HG02981 (cell line): ENCODE measurements around the gene FAM120B.
"Not testable (repeated sequence)": the region's sequence is repeated elsewhere in the genome, so short reads cannot be mapped to it uniquely, and the experiment has no call there.

Source experiments
- ATAC-seq: cut with Tn5 transposase; IDR thresholded peaks from one replicate; pipeline ENCODE4 v1.9.1; 2021; ENCODE audit warnings: mild to moderate bottlenecking, moderate library complexity; ENCODE audit not compliant: unreplicated experiment

Gene FAM120B

DNA sequence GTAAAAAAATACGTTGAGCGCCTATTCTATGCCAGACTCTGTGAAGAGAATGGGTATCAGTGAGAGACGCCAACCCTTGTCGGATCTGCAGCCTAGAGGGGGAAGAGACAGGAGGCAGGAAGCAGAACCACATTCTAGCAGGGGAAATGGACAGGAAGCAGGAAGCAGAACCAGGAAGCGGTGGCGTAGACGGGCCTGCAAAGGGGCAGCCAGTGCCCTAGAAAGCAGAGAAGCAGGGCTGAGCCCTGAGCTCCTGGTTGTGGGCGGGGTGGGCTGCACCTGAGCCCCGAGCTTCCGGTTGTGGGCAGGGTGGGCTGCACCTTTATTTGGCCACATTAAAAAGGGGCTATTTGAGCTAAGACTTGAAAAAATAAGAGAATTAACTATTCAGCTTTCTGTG lies 71.9 kb downstream of the FAM120B start:
- no peak for ATAC-seq

DNA sequence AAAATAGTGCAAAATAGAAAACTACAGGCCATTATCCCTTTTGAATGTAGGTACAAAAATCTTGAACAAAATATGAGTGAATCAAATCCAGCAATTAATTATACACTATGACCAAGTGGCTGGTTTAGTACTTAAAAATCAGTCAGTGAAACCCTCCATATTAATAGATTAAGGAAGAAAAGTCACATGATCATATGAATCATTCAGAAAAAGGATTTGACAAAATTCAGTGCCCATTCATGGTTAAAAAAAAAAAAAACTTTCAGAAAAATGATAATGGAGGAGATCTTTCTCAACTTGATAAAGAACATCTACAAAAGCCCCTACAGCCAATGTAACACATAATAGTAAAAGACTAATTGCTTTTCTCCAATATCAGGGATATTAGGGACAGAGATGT lies 75.0 kb downstream of the FAM120B start:
- no peak for ATAC-seq

DNA sequence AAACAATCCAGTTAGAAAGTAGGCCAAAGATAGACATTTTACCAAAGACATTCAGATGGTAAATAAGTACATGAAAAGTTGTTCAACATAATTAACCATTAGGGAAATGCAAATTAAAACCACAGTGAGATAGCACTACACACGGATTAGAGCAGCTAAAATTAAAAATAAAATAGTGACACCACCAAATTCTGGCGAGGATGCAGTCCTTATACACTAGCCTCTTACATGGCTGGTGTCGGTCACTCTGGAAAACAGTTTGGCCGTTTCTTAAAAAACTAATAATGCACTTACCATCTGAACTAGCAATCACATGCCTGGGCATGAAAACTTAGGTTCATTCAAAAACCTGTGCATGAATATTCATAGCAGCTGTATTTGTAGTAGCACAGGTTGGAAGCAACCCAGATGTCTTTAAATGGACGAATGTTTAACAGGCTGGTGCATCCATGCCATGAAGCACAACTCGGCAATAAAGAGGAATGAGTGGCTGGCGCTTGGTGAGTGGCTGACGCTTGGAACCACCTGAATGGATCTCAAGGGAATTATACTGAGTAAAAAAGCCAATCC lies 77.0 kb downstream of the FAM120B start:
- ATAC-seq, result no peak

DNA sequence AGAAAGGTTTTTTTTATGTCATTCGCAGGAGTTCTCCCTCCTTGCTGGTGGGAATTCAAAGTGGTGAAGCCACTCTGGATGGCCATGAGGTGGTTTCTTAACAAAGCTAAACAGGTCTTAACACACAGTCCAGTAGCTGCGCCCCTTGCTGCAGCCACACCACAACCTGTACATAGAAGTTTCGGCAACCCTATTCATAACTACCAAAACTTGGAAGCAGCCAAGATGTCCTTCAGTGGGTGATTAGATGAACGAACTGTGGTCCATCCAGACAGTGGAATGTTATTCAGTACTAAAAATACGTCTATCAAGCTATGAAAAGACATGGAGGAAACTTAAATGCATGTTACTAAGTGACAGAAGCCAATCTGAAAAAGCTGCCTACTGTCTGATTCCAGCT lies 78.9 kb downstream of the FAM120B start:
- ATAC-seq, result no peak

DNA sequence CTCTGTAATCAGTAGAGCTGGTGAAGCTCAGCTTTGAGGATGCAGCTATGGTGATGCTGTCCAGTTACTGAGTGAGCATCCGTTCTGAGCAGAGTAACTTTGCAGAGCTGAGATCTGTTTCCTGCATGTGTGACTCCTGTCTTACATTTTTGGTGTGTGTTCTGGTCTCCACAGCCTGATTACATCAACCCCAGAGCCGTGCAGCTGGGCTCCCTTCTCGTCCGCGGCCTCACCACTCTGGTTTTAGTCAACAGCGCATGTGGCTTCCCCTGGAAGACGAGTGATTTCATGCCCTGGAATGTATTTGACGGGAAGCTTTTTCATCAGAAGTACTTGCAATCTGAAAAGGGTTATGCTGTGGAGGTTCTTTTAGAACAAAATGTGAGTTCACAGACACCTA lies 81.6 kb downstream of the FAM120B start:
- ATAC-seq, result no peak

DNA sequence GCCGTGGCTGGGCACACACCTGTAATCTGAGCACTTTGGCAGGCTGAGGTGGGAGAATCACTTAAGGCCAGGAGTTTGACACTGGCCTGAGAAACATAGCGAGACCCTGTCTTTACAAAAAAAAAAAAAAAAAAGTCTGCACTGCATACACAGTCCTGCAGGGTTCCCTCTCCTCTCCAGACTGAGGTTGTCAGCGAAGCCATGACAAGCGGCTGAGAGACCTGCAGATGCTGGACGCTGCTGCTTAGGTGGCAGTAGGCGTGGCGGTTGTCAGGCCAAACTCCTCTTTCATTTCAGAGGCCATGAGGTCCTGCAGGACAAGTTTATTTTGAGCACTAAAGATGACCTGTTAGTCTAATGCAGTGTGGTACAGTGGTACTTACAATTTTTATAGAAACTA lies 86.5 kb downstream of the FAM120B start:
- no peak for ATAC-seq

DNA sequence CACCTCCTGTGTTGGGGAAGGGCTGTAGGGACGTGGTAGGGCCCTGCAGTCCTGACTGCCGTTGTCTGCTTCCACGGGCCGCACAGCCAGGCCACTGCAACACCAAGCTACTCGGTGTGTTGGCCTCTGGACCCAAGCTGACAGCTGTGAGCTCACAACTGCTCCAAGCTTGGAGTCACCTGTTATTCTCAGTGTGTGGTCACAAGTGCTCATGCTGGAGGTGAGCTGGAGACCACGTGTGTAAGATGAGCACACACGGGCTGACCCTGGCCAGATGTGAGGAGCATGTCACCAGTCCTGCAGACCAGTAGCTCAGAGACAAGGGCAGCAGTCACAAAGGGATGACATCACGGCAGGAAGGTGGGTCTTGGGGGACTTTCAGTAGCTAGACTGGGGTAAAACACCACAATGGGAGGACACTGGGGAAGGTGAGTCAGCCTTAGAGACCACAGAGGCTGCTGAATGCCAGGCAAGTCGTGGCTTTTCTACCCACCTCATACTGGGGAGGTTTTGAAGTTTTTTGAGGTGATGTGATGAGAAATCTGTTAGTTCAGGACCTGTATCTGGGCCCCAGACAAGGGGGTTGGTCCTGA lies 87.3 kb downstream of the FAM120B start:
- no peak for ATAC-seq

DNA sequence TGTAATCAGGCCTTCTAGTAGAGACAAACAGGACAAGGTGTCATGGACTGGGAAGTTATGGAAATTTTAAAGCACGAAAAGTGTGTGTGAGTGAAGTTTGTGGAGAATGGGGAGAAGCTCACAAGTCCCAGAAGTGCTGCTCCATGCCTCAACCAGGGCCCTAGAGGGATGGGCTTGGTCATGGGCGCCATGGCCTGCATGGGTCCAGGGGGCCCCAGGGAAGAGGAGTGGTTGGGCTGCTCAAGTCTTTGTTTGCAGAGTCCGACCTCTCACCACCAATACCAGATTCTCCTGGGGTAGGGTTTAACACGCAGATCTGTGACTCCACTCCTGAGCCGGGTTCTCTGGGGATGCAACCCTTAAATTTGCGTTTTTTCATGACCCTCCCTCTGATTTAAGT lies 88.4 kb downstream of the FAM120B start:
- no peak for ATAC-seq

DNA sequence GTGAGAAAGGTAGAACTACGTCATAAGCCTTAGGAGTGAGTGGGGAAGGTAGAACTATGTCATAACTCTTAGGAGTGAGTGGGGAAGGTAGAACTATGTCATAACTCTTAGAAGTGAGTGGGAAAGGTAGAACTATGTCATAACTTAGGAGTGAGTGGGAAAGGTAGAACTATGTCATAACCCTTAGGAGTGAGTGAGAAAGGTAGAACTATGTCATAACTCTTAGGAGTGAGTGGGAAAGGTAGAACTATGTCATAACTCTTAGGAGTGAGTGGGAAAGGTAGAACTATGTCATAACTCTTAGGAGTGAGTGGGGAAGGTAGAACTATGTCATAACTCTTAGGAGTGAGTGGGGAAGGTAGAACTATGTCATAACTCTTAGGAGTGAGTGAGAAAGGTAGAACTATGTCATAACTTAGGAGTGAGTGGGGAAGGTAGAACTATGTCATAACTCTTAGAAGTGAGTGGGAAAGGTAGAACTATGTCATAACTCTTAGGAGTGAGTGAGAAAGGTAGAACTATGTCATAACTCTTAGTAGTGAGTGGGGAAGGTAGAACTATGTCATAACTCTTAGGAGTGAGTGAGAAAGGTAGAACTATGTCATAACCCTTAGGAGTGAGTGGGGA lies 92.3 kb downstream of the FAM120B start:
- ATAC-seq, result not testable (repeated sequence)

DNA sequence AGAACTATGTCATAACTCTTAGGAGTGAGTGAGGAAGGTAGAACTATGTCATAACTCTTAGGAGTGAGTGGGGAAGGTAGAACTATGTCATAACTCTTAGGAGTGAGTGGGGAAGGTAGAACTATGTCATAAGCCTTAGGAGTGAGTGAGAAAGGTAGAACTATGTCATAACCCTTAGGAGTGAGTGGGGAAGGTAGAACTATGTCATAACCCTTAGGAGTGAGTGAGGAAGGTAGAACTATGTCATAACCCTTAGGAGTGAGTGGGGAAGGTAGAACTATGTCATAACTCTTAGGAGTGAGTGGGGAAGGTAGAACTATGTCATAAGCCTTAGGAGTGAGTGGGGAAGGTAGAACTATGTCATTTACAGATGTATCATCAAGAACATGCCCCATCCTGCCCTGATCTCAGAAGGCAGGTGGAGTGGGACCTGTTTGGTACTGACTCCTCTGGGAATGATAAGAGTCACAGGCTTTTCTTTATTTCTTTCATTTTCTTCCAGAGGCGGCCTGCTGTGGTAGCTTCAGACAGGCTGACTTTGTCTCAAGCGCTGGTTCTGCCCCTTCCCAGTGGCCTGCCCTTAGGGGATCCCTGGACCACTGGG lies 93.5 kb downstream of the FAM120B start:
- not testable (repeated sequence) for ATAC-seq

DNA sequence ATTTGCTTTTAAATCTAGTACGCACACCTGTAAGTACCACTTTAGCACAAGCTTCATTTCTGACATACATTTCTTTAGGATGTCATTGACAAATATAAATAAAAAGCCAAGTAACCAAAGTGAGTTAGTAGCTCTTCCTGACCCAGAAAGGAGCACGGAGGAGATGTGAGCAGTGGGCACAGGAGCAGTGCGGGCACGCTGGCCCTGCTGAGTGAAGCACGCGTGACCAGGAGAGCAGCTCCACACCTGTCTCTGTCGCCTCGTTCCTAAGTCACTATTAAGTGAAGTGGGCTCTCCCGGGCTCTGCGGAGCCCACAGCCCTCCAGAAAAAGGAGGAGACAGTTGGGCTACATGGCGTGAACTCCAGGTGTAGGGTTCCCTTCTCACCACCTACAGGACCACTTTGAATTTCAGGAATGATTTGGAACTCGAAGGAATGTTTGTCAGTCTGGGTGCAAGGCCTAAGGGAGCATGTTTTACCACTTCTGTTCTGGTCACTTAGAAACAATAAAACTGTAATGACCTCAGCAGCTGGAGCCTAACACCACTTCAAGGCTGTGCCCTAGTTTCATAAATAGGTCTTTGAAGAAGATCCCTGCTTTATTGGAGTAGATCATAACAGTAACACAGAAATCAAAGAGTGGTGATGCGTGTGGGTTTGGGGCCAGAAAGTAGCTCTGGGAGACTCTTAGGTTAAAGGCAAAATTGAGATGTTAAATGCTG lies 95.9 kb downstream of the FAM120B start:
- ATAC-seq, result no peak

DNA sequence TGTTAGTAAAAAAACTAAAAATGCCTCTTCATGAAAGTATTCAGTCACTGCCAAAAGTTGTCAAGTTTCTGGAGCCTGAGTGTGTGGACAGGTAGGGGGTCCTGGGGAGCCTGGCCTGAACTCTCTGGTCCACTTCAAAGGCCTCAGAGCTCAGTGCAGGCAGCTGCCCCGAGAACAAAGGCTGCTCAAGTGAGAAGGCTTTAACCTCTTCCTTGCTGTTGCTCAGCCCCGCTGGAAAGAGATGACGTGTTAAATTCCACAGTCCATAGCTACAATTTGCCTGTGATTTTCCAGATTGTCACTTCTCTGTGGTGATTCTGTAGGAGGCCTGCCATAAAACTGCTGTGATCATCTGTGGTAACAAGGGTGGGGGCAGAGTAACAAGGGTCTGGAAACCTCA lies 96.9 kb downstream of the FAM120B start:
- ATAC-seq, result no peak

DNA sequence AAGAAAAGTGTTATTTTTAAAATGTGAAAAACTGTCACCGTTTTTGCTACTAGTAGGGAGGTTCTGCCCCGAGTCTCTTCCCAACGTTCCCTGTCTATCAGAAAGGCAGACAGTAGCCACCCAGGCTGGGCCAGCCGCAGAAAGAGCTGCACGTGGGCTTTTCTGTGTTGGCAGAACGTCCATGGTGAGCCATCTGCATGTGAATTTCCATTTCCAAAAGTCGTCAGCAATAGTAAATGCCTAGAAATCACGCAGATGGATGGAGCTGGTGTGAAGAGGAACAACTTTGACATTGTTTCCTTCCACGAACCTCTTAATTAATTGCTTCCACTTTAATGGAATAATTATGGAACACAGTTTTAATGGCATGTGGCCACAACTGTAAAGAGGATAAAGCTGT lies 97.5 kb downstream of the FAM120B start:
- ATAC-seq, result no peak

DNA sequence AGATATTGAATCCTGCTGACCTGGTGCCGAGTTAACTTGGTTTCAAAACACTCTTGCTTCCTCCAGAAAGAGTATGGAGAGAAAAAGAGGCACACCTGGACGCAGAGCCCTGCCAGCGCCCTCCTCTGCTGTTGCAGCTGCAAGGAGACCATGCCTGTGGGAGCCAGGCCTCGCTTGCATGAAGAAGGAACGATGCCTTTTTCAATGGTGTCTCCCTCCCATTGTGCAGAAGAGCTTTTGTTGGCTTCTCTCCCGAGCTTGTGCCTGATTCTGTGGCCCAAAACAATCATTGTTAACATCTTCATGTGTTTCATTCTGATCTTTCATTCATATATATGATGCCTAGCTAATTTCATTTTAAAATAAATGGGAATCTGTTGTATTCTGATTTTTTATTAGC lies 98.1 kb downstream of the FAM120B start:
- no peak for ATAC-seq

DNA sequence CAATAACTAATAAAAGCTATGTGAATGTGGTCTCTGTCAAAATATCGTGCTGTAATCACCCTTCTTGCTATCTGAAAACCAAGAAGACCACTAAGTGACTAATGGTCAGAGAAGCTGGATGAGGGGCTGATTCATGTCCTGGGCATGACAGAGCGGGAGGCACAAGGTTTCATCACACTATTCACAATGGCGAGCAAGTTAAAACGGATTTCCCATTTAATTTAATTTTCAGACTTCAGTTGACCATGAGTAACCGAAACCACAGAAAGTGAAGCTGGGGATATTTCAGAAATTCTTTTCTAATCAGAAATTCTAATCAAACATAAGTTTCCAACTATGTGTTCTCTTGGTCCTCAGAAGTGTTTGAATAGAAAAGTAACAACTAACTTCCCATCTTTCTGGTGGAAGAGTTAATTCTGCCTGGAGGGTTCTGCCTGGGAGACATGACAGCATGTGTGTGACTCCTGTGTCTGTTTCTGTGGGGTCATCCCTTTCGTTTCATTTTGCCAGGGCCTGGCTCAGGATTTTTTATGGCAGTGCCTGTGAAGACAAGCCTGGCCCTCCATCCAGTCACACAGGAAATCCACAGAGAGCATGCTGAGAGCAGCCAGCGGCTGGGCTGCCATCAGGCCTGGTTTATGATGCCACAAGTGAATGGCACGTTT lies 98.9 kb downstream of the FAM120B start:
- ATAC-seq, result no peak

DNA sequence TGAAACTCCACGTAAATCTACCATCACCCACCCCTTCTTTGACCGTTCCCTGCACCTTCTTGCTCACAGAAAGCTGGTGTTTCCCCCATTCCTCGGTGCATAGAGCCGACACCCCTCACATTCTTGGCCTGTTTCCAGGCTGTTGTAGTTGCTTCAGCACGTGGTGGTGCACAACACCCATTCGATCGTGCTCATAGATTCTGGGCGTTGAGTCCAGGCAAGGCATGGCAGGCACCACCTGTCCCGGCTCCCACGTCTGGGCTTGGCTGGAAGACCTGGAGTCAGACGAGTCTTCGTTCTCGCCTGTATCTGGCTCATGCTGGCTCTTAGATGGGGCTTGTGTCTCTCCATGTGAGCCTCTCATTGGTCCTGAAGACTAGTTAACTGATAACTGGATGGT lies 100.6 kb downstream of the FAM120B start:
- no peak for ATAC-seq

DNA sequence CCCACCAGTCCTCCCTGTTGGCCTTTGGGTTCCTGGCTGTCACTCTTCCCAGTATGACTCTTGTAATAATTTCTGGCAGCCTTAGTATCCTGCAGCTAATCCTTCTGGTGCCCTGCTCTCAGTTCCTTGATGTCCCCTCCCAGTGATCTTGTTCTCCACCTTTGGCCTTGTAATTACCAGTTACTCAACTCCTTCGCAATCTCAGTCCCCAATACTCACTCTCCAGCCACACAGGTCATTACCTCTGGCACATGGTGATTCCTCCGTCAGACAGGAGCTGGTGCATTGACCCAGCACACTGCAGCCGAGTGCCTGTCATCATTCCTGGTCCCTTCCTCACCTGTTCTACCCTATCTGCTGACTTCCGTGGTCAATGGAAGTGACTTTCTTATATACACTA lies 101.4 kb downstream of the FAM120B start:
- ATAC-seq, result no peak

DNA sequence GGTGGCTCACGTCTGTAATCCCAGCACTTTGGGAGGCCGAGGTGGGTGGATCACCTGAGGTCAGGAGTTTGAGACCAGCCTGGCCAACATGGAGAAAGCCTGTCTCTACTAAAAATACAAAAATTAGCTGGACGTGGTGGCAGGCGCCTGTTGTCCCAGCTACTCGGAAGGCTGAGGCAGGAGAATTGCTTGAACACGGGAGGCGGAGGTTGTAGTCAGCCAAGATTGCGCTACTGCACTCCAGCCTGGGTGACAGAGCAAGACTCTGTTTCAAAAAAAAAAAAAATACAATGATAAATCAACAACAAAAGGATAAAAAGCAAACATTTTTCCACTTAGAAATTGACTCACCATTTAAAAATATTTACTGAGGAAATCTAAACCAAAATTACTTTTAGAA lies 103.2 kb downstream of the FAM120B start:
- ATAC-seq, result not testable (repeated sequence)

DNA sequence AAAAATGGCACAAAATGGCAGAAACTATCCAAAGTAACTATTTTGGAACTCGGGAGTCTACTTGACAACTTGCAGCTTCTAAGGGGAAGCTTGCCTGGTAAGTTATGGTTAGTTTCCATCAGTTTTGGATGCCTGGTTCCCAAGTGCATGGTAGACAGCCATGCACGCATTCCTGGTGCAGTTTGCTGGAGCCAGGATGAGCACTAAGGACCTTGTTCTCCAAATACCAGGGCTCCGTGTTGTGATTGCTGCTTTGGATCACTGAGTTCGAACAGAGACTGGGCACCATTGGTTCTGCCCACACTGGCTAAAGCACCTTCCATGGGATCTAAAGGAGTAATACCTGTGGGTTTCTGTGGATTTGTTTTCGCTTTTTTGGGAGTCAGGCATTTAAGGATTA lies 103.7 kb downstream of the FAM120B start:
- ATAC-seq, result no peak

DNA sequence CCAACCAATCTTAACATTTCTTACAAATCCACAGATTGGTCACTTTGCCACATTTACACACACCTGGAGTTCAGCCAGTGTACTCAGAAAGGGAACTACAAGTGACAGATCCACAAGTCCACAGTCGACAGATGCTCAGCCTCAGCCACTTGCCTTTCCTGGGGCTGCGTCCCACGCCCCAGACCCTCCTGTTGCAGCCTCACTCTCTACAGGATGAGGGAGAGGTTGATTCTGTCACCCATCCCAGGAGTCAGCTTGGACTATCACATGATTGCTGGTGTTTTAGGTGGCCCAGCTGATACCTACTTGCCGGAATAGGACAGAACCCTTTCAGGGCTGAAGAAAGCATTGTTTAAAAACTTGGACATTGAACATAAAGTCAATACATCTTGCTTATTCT lies 108.8 kb downstream of the FAM120B start:
- no peak for ATAC-seq

DNA sequence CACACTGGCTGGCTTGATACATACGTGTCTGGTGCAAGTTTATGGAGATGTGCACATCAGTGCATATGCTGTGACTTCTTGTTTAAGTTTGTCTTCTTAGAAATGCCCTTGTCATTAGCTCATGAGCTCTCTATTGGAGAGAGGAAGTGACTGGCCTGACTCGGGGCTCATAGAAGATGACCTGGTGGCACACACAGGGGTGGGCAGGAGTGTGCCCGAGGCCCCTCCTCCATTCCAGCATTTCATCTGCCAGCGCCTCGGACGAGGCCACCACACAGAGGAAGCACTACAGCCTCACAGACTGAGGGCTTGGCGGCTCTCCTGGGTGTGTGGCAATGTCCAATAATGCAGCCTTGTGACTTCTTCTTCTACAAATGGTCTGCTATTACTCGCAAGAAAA lies 109.7 kb downstream of the FAM120B start:
- ATAC-seq, result no peak
